SK-N-SH treated with all-trans-retinoic acid at 6 μM for 48 hours (cell line): ENCODE results near the gene PPP2R2C.

Experiments used
- ATAC-seq: fragments of 200-7000 bp; cut with Tn5 transposase; 3 replicates; pipeline ENCODE4 v1.9.1; 2020; ENCODE audit warnings: mild to moderate bottlenecking, moderate library complexity
- ARNTL ChIP-seq: fragments of 450-650 bp; formaldehyde crosslinking; IDR thresholded peaks from 2 replicates; pipeline ENCODE4 v1.5.0; 2020; ENCODE audit warnings: low read depth, mild to moderate bottlenecking, moderate library complexity, borderline replicate concordance
- CREB5 ChIP-seq: fragments of 250-450 bp; sonication (Bioruptor Pico); IDR thresholded peaks from 2 replicates; pipeline ENCODE4 v1.5.1; 2020; ENCODE audit warnings: low read depth, mild to moderate bottlenecking, moderate library complexity
- CSDC2 ChIP-seq: fragments of 250-450 bp; sonication (Bioruptor Pico); IDR thresholded peaks from 2 replicates; pipeline ENCODE4 v1.5.0; 2020; ENCODE audit warnings: mild to moderate bottlenecking, moderate library complexity
- CSRNP3 ChIP-seq: fragments of 250-450 bp; sonication (Bioruptor Pico); IDR thresholded peaks from 2 replicates; pipeline ENCODE4 v1.5.1; 2021; ENCODE audit warnings: mild to moderate bottlenecking, moderate library complexity
- ESRRG ChIP-seq: fragments of 250-450 bp; sonication (Bioruptor Pico); IDR thresholded peaks from 2 replicates; pipeline ENCODE4 v1.6.1; 2021; ENCODE audit warnings: mild to moderate bottlenecking
- GLIS3 ChIP-seq: fragments of 250-450 bp; sonication (Bioruptor Pico); IDR thresholded peaks from 2 replicates; pipeline ENCODE4 v1.5.0; 2020; ENCODE audit warnings: mild to moderate bottlenecking, moderate library complexity
- ISL1 ChIP-seq: fragments of 250-450 bp; sonication (Bioruptor Pico); IDR thresholded peaks from 2 replicates; pipeline ENCODE4 v2.1.2; 2022; ENCODE audit warnings: mild to moderate bottlenecking, moderate library complexity
- OSR1 ChIP-seq: fragments of 250-450 bp; sonication (Bioruptor Pico); IDR thresholded peaks from 2 replicates; pipeline ENCODE4 v1.8.0; 2022; ENCODE audit warnings: moderate library complexity, mild to moderate bottlenecking, inconsistent platforms
- PPARA ChIP-seq: fragments of 250-450 bp; sonication (Bioruptor Pico); IDR thresholded peaks from 2 replicates; pipeline ENCODE4 v1.5.0; 2020; ENCODE audit warnings: mild to moderate bottlenecking, borderline replicate concordance
- RARB ChIP-seq: fragments of 250-450 bp; sonication (Bioruptor Pico); IDR thresholded peaks from 2 replicates; pipeline ENCODE4 v1.8.0; 2021; ENCODE audit warnings: mild to moderate bottlenecking, moderate library complexity
- TCF4 ChIP-seq: fragments of 250-450 bp; sonication (Bioruptor Pico); IDR thresholded peaks from 2 replicates; pipeline ENCODE4 v1.8.0; 2021; ENCODE audit warnings: mild to moderate bottlenecking, moderate library complexity, borderline replicate concordance
- TOX ChIP-seq: fragments of 250-450 bp; sonication (Bioruptor Pico); IDR thresholded peaks from 2 replicates; pipeline ENCODE4 v1.8.0; 2021; ENCODE audit warnings: mild to moderate bottlenecking, moderate library complexity, borderline replicate concordance
- TSHZ2 ChIP-seq: fragments of 250-450 bp; sonication (Bioruptor Pico); IDR thresholded peaks from 2 replicates; pipeline ENCODE4 v1.5.0; 2020; ENCODE audit warnings: mild to moderate bottlenecking, moderate library complexity
- ZC3H10 ChIP-seq: fragments of 250-450 bp; sonication (Bioruptor Pico); IDR thresholded peaks from 2 replicates; pipeline ENCODE4 v1.5.1; 2021; ENCODE audit warnings: mild to moderate bottlenecking, moderate library complexity
- ZFP30 ChIP-seq: fragments of 450-650 bp; formaldehyde crosslinking; IDR thresholded peaks from 2 replicates; pipeline ENCODE4 v1.5.0; 2022; ENCODE audit warnings: mild to moderate bottlenecking, moderate library complexity
- ZNF565 ChIP-seq: fragments of 450-650 bp; formaldehyde crosslinking; conservative IDR thresholded peaks from 2 replicates; pipeline ENCODE4 v1.5.0; 2020; ENCODE audit warnings: low read depth, mild to moderate bottlenecking, moderate library complexity
- ZNF8 ChIP-seq: fragments of 450-650 bp; formaldehyde crosslinking; IDR thresholded peaks from 2 replicates; pipeline ENCODE4 v1.5.0; 2020; ENCODE audit warnings: mild to moderate bottlenecking, moderate library complexity
- TF ChIP-seq, protein P1 (sequence below): fragments of 250-450 bp; sonication (Bioruptor Pico); IDR thresholded peaks from 2 replicates; pipeline ENCODE4 v1.8.0; 2021; ENCODE audit warnings: low read depth, mild to moderate bottlenecking, moderate library complexity, borderline replicate concordance

Gene PPP2R2C

GRCh38 chr4:6478546-6479220, 6.3 kb upstream of the PPP2R2C start (continued):
- TF ChIP-seq TSHZ2 (CRISPR knock-in tag) (no peak), ZNF565 (no peak), ESRRG (CRISPR knock-in tag) (no peak), ARNTL (CRISPR knock-in tag) (no peak), ISL1 (no peak), ZFP30 (CRISPR knock-in tag) (no peak), TCF4 (CRISPR knock-in tag) (no peak)

DNA sequence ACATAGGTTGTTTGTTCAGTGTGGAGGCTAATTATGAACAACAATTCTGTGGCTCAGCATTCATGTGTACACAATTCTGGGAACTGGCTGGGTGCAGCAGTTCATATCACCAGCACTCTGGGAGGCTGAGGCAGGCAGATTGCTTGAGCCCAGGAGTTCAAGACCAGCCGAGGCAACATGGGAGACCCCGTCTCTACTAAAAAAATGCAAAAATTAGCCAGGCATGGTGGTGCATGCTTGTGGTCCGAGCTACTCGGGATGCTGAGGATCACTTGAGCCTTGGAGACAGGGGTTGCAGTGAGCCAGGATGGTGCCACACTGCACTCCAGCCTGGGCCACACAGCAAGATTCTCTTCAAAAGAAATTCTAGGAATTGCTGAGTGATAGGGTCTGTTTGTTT, 4.5 kb upstream of the PPP2R2C start:
- no peak for TF ChIP-seq GLIS3 (CRISPR knock-in tag)
- TF ChIP-seq, protein P1, sequence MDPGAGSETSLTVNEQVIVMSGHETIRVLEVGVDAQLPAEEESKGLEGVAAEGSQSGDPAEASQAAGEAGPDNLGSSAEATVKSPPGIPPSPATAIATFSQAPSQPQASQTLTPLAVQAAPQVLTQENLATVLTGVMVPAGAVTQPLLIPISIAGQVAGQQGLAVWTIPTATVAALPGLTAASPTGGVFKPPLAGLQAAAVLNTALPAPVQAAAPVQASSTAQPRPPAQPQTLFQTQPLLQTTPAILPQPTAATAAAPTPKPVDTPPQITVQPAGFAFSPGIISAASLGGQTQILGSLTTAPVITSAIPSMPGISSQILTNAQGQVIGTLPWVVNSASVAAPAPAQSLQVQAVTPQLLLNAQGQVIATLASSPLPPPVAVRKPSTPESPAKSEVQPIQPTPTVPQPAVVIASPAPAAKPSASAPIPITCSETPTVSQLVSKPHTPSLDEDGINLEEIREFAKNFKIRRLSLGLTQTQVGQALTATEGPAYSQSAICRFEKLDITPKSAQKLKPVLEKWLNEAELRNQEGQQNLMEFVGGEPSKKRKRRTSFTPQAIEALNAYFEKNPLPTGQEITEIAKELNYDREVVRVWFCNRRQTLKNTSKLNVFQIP (CRISPR knock-in tag): no peak
- TF ChIP-seq ZNF565: no peak
- no peak for TF ChIP-seq RARB (CRISPR knock-in tag)
- TF ChIP-seq TOX (CRISPR knock-in tag): no peak
- no peak for TF ChIP-seq CREB5
- TF ChIP-seq CSRNP3 (CRISPR knock-in tag): no peak
- no peak for TF ChIP-seq ESRRG (CRISPR knock-in tag)
- TF ChIP-seq ISL1: no peak
- ATAC-seq: no peak

DNA sequence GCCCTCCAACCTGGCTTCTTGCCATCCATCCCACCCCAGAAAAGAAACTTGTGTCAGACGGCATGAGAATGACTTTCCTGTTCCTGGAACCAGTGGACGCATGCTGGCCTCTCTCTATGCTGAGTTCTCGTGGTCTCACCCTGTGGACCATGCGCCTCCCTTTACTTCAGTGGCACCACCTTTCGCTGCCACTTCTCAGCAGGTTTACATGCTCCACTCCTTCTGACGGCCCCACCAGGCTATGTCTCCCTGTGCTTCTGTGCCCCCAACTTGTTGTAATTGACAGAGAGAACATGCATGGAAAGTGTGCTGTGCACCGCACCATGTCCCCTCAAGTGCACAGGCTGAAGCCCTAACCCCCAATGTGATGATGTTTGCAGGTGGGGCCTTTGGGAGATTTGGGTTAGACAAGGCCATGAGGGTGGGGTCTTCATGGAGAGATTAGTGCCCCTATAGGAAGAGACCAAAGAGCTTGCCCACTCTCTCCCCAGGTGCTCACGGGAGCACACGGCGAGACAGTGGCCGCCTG, 3.1 kb upstream of the PPP2R2C start:
- TF ChIP-seq ESRRG (CRISPR knock-in tag): no peak
- TF ChIP-seq ZC3H10 (CRISPR knock-in tag): no peak
- no peak for TF ChIP-seq ISL1
- no peak for TF ChIP-seq OSR1 (CRISPR knock-in tag)
- no peak for TF ChIP-seq ZNF8 (CRISPR knock-in tag)
- no peak for TF ChIP-seq ZFP30 (CRISPR knock-in tag)
- no peak for TF ChIP-seq PPARA (CRISPR knock-in tag)
- TF ChIP-seq GLIS3 (CRISPR knock-in tag): no peak
- TF ChIP-seq ARNTL (CRISPR knock-in tag): no peak
- TF ChIP-seq TCF4 (CRISPR knock-in tag): no peak
- TF ChIP-seq CSDC2 (CRISPR knock-in tag): no peak
- TF ChIP-seq TSHZ2 (CRISPR knock-in tag): no peak
- no peak for ATAC-seq
